ENCODE measurements around the gene COMT.

COMT gene

GRCh38 chr22:19984851-19985811 lies 43.6 kb downstream of the COMT start:
- no peak for DNase-seq

DNA sequence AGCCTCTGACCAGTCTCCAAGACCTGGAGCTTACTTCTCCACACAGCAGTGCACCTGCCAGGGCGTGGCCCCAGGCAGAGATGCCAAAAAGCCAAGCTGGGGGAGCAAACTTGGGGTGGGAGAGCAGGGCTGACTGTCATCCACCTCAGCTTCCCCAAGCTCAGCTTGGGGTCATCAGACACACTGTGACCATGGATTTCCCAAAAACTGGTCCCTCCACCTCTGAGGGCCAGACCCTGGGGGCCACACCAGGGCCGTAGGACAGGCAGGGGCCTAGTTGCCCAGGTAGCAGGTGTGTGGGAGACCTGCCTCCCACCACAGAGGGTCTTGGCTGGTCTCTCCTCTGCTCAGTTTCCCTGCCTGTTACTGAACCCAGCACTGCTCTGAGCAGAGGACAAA lies 44.4 kb downstream of the COMT start:
- DNase-seq: no peak

- DNase-seq: peak; percentile 9
These were observed 45.1 kb downstream of the COMT start for GRCh38 chr22:19986410-19987341.

DNA sequence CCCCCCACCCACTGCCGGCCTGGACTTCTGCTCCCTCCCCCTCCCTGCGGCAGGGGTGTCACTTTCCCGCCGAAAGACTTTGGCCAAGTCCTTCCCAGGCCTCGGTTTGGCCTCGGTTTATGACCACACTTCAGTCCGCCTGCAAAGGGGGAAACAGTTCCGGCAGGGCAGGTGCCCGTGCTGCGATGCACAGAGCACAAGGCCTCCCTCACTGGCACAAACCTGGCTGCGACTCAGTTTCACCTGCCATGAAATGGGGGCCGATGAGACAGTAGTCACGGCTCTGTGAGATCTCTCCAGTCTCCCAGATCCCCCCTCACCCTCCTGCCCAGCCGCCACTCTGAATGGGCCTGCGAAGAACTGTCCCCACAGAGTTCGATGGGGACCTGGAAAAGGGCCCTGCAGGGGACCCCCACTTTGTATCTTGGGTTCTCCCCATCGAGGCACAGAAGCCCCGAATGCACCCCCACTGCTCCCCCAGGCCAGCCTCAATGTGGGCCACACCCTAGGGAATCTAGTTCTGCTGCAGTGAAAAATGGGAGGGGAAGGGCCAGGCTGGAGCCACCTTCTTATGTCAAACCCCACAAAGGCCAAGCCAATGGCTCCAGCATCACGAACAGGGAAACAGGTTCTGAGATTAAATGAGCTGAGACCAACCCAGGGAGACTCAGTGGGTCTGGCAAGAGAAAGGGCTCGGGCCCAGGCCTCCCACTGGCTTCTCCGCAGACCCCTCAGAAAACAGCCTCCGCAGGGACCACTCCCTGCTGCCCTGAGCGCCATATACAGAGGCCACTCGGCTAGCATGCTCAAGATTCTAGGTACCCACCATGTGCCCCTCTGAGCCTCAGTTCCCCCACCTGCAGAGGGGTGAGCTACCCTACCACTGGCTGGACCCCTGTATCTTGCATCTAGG lies 46.1 kb downstream of the COMT start:
- no peak for DNase-seq

DNA sequence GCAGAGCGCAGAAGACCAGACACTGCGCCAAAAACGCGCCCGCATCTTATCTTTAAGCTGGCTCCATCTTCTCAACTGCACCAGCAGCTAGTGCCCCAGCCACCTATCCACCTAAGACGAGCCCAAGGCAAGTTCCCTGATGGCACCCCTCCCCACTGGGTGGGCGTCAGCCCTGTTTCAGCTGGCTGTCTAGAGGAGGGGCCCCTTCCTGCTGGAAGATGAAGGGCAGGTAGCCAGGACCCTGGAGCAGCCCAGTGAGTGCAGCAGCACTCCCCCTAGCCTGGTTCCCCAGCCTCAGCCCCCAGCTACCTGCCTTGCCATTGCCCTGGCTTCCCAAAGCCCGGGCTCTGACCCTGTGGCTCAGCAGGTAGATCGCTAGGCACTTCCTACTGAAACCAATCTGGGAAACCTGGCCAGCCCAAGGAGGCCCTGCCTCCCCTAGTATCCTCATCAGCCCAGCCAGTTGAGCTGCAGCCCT lies 46.8 kb downstream of the COMT start:
- no peak for DNase-seq

GRCh38 chr22:19988965-19989724 lies 47.6 kb downstream of the COMT start:
- DNase-seq: no peak

DNA sequence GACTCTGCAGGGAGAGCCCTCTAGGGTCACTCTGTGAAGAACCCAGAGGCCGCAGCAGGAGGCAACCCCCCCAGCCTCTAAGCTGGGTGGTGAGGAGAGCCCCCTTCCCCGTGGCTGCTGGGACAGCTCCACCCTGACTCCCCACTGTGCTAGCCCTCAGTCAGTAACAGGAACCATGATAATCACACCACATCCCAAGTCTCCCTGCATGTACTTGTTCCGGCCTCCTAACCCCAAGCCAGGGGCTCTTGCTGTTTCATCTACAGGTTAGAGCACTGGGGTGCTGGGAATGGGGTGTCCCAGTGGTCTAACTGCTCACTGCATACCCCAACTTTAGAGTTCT lies 48.1 kb downstream of the COMT start:
- DNase-seq: no peak

DNA sequence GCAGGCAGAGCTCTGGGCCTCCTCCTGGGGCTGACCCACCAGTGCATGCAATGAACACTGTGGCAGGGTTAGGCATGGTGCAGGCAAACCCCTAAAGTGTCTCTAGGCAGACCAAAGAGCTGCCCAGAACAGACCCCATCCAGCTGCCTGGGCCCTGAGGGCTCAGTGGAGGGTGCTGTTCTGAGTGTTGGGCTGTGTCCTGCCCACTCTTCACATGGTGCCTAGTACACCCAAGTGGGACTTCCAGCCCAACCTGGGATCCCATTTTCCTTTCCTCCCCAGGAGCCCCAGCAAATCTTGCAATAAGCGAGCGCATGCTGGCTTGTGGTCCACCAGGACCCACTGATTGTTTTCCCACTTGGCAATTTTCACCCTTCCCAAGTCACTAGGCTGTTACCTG lies 48.6 kb downstream of the COMT start:
- no peak for DNase-seq

DNA sequence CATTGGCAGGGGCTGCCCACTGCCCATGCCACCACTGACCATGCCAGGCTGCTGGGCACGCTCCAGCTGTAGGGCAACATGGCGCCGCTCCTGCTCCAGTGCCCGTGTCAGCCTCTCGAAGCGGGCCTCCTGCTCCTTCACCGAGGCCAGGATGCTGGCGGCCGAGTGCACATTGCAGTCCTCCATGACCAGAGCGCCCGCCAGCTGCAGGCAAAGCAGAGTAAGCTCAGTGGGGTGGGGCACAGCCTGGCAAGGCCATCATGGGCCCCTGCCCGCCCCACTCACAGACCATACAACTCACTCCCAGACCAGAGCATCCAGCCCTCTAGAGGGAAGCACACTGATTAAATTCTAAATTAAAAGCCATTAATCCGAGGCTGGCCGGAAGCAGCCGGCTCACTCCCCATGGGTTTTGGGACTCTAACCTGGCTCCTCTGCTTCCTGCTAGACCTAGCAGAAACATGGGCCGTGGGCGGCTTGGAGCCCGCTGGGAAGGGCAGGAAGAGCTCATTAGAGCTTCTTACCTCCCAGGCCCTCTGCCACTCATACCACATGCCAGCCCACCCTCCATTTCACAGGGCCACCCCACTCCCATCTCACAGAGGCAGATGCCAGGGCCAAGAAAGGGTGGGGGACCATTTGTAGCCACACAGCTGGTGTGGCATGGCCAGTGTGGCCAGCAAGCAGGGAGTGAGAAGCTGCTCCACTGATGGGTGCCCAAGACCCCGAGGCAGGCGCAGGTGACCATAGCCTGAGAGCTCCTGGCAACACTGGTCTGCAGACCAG lies 49.2 kb downstream of the COMT start:
- DNase-seq: no peak

DNA sequence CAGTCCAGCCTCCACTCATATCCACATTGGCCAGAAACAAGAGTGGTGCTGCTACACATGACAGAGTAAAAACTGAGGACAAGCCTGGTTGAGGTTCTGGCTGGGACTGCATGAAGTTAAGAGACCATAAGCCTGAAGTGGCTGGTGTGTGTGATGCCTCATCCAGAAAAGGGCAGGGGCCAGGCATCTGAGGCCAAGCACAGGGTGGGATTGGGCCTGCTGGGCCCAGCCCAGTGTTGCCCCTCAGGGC lies 49.7 kb downstream of the COMT start:
- no peak for DNase-seq

DNA sequence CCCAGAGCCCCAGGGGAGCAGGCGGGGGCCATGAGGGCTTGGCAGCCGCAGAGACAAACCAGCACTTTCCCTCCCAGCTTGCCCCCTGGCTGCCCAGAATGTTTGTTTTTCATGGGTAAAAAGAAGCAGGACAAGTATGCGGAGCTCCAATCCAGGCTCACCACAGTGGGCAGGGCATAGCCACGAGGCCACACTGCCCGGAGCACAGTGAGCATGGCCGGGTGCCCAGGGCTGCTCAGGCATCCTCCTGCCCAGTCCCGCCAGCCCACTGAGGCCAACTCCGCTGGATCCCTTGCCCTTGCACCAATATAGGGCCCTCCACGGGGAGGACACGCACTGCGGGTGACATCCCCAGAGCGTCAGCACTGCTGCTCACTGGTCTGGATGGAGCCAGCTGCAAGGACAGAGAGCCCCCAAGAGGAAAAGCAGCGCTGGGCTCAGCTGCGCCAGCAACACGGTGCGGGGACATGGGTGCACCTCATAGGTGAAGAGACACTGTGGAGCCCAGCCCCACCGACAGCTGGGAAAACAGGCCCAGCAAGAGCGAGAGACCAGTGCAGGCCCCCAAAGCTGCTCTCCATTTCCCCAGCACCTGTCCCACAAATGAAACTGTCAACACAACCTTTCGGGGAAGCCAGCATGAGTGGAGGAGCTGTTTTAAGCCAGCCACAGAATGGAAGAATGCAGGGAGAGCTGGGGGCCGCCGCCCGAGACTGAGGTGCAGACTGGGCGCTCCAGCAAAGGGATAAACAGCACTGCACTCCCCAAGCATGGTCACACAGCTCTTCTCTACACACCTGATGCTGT lies 50.3 kb downstream of the COMT start:
- no peak for DNase-seq

- DNase-seq: no peak
These were observed 50.9 kb downstream of the COMT start for GRCh38 chr22:19992481-19992911.

GRCh38 chr22:19992921-19993355 lies 51.4 kb downstream of the COMT start:
- no peak for DNase-seq

GRCh38 chr22:19993926-19994325 lies 52.4 kb downstream of the COMT start:
- DNase-seq: no peak

- DNase-seq: no peak
These were observed 53.5 kb downstream of the COMT start for GRCh38 chr22:19994851-19995610.

- no peak for DNase-seq
These were observed 54.2 kb downstream of the COMT start for GRCh38 chr22:19995611-19996339.

GRCh38 chr22:19996694-19997384 lies 55.3 kb downstream of the COMT start:
- DNase-seq: no peak
